Eye (tissue), 1 donor: ENCODE data around the gene CALCOCO1.
"Not testable (repeated sequence)": the region's sequence is repeated elsewhere in the genome, so short reads cannot be mapped to it uniquely, and the experiment has no call there.

ENCODE experiments used
- DNase-seq: peaks from one replicate; pipeline ENCODE4 v3.0.0-alpha.2; 2015

Gene CALCOCO1

DNA sequence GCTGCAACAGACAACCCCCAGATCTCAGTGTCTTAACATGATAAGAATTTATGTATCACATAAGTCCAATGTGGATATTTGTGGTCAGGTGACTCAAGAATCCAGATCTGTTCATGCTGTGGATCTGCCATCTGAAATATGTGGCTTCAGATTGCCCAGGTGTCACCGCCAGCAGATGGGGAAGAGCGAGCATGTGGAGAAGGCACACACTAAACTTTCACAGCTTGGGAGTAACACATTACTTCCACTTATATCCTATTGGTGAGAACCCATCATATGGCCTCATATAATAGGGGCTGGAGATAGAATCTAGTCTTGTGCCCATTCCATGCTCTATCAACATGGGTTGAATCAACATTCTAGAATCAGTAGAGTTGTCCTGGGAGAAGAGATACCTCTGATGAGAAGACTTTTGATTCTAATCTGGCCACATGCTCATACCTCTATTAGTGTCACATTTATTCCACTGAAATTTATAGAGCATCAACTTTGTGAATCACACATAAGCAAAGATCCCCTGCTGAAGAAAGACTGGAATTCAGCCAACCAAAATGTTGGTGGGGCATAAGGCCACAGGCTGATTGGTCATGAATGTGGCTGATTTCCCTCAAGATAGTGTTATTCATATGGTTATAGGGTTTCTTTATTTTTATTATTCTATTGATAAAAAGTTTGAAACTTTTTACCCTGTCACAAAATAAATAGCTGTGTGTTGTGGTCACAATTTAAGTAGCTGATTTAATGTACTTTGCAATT is 6.0 kb upstream of the CALCOCO1 start:
- no peak for DNase-seq

- DNase-seq: no peak
Measured at GRCh38 chr12:53729644-53730043, 2.4 kb upstream of the CALCOCO1 start.

GRCh38 chr12:53728206-53728605 is 954 bp upstream of the CALCOCO1 start:
- DNase-seq: no peak

DNA sequence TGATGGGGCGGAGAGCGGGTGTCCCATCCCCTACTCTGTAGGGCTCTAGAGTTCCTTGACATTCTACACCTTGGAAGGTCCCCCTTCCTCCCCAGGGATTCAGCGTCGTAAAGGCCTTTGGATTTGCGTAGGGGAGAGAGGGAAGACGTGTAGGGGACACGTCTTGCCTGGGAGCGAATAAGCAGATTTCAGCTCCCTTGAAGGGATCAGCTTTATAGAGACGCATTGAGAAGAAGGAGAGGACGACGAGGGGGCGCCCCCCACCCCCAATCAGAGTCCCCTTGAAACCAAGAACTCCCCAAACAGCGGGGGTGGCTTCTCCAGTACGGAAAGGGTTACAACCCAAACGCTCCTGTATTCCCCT is 324 bp downstream of the CALCOCO1 start:
- no peak for DNase-seq

GRCh38 chr12:53726341-53726740 is 911 bp downstream of the CALCOCO1 start:
- DNase-seq: no peak

- DNase-seq: no peak
Measured at GRCh38 chr12:53725824-53726223, 1.4 kb downstream of the CALCOCO1 start.

- DNase-seq: no peak
Measured at GRCh38 chr12:53722450-53723041, 4.7 kb downstream of the CALCOCO1 start.

- no peak for DNase-seq
Measured at GRCh38 chr12:53720946-53721345, 6.3 kb downstream of the CALCOCO1 start.

DNA sequence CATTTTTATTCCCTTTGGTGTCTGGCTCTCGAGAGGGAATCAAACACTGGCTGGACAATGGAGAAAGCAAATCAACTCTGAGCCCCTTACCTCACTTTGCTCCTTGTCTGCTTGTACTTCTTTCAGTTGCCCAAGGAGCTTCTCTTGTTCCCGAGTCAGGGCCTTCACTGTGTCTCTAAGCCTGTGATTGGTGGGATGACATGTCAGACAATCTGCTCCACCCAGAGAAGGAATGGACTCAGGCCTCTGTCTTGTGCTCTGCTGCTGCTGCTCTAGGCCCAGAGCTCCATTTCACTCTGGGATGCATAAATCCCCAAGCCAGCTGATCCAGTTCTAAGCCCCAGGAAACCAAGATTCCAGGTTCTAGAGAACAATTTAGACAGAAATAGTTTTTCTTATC is 7.6 kb downstream of the CALCOCO1 start:
- DNase-seq: no peak

DNA sequence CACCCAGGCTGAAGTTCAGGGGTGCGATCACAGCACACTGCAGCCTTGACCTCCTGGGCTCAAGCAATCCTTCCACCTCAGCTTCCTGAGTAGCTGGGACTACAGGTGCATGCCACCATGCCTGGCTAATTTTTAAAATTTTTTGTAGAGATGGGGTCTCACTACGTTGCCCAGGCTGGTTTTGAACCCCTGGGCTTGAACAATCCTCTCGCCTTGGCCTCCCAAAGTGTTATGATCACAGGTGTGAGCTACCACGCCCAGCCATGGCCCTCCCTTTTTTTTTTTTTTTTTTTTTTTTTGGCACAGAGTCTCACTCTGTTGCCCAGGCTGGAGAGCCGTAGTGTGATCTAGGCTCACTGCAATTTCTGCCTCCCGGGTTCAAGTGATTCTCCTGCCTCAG is 8.7 kb downstream of the CALCOCO1 start:
- not testable (repeated sequence) for DNase-seq

DNA sequence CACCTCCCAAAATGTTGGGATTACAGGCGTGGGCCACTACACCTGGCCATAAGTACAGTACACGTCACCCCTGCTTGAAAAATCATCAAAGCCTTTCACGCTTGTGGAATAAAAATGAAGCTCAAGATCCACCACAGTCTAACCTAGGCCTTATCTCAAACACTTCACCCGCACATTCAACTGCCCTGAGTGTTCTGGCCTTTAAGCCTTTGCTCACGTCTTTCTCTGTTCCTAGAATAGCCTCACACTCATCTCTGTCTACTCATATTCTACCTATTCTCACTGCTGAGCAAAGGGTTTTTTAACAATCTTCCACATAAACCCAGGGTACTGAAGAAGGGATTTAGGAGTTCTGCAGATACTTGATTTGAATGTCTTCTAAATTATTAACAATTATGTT is 9.9 kb downstream of the CALCOCO1 start:
- DNase-seq: no peak

- DNase-seq: no peak
Measured at GRCh38 chr12:53714004-53714403, 13.2 kb downstream of the CALCOCO1 start.

DNA sequence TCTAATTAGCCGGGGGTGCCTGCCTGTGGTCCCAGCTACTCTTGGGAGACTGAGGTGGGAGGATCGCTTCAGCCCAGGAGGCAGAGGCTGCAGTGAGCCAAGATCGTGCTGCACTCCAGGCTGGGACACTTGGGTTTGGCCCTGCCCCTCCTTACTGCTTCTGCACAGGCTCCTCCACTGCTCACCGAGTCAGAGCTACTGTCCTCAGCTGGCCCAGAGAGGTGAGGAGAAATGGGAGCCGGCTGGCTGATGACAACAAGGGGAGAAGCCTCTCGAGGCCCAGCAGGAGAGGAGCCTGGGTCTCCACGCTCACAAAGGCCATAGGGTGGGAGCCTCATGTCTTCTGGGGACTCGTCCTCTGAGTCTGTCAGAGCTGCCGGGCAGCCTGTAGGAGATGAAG is 13.7 kb downstream of the CALCOCO1 start:
- no peak for DNase-seq

- peak; percentile 96 for DNase-seq
Measured at GRCh38 chr12:53712059-53712643, 15.1 kb downstream of the CALCOCO1 start.

GRCh38 chr12:53710091-53710490 is 17.2 kb downstream of the CALCOCO1 start:
- DNase-seq: no peak

DNA sequence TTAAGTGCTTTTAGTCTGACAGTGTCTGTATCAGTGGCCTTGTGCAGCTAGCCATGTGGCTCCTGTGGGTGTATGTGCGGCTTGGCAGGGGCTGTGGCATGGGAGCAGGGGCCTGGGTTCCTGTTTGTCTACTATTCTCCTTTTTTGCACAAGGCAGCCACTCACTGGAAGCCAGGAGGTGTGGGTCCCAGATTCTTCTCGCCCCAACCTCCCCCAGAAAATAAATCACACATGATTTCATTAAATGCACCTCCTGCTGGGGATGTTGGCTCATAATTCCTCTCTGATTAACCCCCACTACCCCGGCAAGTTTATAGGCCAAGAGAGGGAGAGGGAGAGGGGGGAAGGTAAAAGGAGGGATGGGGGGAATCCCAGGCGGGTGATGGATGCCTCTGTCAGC is 17.6 kb downstream of the CALCOCO1 start:
- peak; percentile 56 for DNase-seq

DNA sequence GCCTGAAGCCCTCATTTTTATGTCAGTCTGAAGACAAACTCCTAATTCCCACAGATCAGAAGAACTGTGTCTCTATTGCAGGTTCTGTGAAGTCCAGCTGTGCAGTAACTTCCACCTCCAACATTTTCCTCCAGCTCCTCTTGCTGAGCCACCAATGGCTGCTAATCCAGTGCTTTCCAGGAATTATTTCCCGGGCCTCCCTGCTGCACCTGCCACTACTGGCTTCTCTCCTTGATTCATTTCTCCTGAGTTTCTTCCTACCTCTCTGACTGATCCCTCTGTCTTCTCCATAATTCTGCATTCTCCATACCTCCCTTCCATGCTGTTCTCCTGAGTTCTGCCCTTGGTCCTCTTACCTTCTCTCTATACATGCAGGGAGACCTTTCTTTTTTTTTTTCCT is 21.2 kb downstream of the CALCOCO1 start:
- no peak for DNase-seq

- DNase-seq: no peak
Measured at GRCh38 chr12:53703756-53704155, 23.5 kb downstream of the CALCOCO1 start.

DNA sequence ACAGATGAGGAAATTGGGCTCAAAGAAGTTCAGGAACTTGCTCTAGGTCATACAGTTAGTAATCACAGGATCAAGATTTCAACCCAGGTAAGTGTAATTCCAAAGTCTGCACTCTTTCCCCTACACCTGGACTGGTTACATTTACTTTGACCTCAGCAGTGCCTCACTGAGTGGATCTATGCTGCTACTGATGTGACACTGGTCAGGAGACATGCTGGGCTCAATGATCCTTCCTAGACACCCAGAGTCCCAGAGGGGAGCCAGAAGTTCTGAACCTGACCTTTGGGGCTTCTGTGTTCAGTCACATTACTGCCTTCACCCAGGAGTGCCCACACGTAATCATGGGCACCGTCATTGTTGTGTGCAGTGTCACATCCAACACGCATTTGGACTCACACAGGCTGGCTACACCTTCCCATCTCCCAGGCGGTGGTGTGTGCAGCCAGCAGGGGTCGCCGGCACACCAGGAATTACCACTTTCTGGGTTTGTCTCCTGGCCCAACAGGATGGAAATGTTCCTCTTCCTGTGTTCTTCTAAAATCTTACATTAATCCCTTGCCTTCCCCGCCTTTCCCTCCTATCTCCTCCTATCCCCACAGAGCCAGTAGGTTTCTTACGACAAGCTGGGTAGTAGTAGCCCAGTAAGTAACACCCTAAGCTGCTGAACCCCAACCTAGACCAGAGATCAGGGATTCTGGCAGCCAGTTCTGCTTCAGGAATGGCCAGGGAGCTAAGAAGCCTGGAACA is 25.6 kb downstream of the CALCOCO1 start:
- peak; percentile 86 for DNase-seq

DNA sequence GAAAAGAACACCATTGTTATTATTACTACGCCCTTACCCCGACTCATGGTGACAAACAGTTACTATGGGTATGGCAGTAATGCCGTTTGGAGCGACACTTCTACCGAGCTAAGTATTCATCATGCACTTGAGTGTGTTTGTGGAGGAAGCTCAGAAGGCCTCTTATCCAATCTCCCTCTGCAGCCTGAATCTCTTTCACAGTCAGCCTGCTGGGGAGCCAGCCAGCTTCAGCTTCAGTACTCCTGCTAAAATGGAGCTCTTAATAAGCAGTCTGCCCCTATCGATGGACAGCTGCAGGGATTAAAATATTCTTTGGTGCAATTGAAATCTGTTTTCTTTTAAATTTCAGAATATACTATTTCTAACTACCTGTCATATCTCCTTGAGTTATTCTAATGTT is 26.7 kb downstream of the CALCOCO1 start:
- DNase-seq: no peak

GRCh38 chr12:53699678-53700025 is 27.6 kb downstream of the CALCOCO1 start:
- no peak for DNase-seq

DNA sequence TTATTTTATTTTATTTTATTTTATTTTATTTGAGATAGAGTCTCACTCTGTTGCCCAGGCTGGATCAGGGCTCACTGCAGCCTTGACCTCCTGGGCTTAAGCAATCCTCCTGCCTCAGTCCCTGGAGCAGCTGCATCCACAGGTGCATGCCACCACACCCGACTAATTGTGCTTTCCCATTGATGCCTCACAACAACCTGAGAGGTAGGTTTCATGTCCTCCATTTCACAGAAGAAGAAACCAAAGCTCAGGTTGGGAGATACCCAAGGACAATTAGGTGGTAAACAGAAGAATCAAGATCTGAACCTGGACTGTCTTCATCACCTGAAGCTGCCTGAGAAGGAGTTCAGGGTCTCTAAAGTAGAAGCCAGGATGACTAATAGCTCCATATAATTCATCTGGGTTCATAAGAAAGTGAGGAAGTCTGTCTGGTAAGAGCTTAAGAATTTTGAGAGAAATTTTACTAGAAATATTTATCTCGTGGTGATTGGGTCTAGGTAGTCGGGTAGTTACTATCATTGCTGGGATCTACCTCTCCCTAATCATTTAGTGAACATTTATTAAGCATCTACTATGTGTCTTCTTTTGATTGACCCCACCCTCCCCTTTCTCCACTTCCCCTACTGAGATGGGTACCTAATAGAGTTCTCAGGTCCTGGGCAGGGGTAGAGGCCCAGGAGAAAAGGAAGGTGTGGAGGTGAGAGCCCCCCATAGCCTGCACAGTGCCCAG is 28.1 kb downstream of the CALCOCO1 start:
- DNase-seq: no peak

DNA sequence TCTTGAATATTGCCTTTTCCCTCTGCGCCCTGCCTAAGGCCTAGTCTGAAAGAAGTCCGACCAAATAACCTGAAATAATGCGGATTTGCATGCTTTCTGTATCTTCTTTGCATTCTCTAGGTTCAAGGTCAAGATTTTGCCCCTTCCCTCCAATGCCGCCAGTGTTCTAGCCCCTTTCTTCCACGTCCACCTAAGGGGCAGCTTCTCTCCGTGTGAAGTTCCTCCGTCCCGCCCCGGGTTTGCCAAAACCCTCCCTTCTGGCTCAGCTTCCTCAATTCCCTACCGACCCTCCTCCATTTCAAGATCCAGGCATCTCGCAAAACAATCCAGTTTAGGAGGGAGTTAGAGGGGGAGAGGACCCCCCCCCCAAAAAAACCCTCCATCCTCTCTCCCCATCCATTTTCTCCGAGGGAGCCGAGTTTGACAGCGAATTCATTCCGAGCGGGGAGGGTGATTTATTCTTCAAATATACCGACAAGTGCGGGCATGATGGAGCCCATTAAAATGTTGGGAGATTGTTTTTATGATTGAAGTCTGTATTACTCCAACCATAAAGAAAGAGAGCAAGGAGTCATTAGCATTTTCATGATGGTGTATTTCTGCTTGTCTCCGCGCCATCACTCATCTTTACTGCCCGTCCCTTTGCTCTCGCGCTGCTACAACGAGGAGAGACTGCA is 30.5 kb downstream of the CALCOCO1 start:
- DNase-seq: no peak
